Endodermal cell (in vitro differentiated cells): Measurements from ENCODE around the gene KRTAP5-3. TPM values are rescaled to one million over a fixed set of nuclear protein-coding genes. Genes with fewer than 3 reads are reported as not detected.
A peak's percentile ranks its signal among the peaks of the same experiment; 100 is the strongest.

ENCODE experiments used
- DNase-seq: peaks from one replicate; pipeline ENCODE4 v3.0.0-alpha.2; 2017
- H3K27ac ChIP-seq: 2 replicates; pipeline ENCODE4 v1.5.1; 2013; ENCODE audit warnings: mild to moderate bottlenecking, low read depth, low read length, moderate library complexity
- H3K27me3 ChIP-seq: 2 replicates; pipeline ENCODE4 v1.6.1; 2013; ENCODE audit warnings: mild to moderate bottlenecking, low read length, moderate library complexity; ENCODE audit not compliant: insufficient read depth, control insufficient read depth, poor library complexity, severe bottlenecking
- H3K36me3 ChIP-seq: 2 replicates; pipeline ENCODE4 v1.7.0; 2013; ENCODE audit warnings: mild to moderate bottlenecking, low read length, moderate library complexity; ENCODE audit not compliant: control insufficient read depth, insufficient read depth
- H3K4me1 ChIP-seq: one replicate; pipeline ENCODE4 v1.7.0; 2013; ENCODE audit warnings: low read length; ENCODE audit not compliant: control insufficient read depth, insufficient read depth
- H3K4me3 ChIP-seq: 2 replicates; pipeline ENCODE4 v1.5.1; 2013; ENCODE audit warnings: mild to moderate bottlenecking, low read length, moderate library complexity
- H3K9ac ChIP-seq: 2 replicates; pipeline ENCODE4 v1.6.1; 2013; ENCODE audit warnings: mild to moderate bottlenecking, low read length, moderate library complexity; ENCODE audit not compliant: poor library complexity, severe bottlenecking; ENCODE audit errors: extremely low read depth
- H3K9me3 ChIP-seq: 2 replicates; pipeline ENCODE4 v1.6.1; 2013; ENCODE audit warnings: mild to moderate bottlenecking, low read length, moderate library complexity; ENCODE audit not compliant: control insufficient read depth
- H3K27ac Mint-ChIP-seq: 2 replicates; pipeline ENCODE4 v1.8.0; 2020; ENCODE audit warnings: mixed read lengths
- H3K27me3 Mint-ChIP-seq: 2 replicates; pipeline ENCODE4 v1.8.0; 2021; ENCODE audit warnings: mild to moderate bottlenecking, mixed read lengths; ENCODE audit not compliant: insufficient read depth
- H3K36me3 Mint-ChIP-seq: 2 replicates; pipeline ENCODE4 v1.8.0; 2020; ENCODE audit warnings: low read depth, mixed read lengths
- H3K4me1 Mint-ChIP-seq: 2 replicates; pipeline ENCODE4 v1.8.0; 2020; ENCODE audit warnings: mixed read lengths
- H3K4me3 Mint-ChIP-seq: 2 replicates; pipeline ENCODE4 v1.8.0; 2020; ENCODE audit warnings: mild to moderate bottlenecking, moderate library complexity, mixed read lengths
- H3K9me3 Mint-ChIP-seq: 2 replicates; pipeline ENCODE4 v1.8.0; 2020; ENCODE audit warnings: mild to moderate bottlenecking, mixed read lengths
- CTCF ChIP-seq: fragments of 200-600 bp; sonication (generic); conservative IDR thresholded peaks from 2 replicates; pipeline ENCODE4 v1.5.0; 2021; ENCODE audit warnings: antibody characterized with exemption, mild to moderate bottlenecking
- WGBS, 2 experiments: methylation state at CpG; one replicate each; pipeline versions ENCODE4 v1.1.5 to v1.1.7; 2013; ENCODE audit warnings: missing lambda C conversion rate in 2 of 2, mixed read lengths in 1 of 2; ENCODE audit not compliant: insufficient coverage in 1 of 2, insufficient read length in 1 of 2; 5-methylcytosine and 5-hydroxymethylcytosine counted together
- total RNA-seq, 2 donors: library from RNA; stranded (reverse); fragmentation: NEBNext Ultra II Directional in 1 of 2; extraction: Animal tissue kit (Norgen Biotek cat#: 25700) in 1 of 2; gene quantifications; 2 replicates in 1 of 2; 3 replicates in 1 of 2; pipeline ENCODE4 v1.2.1, GENCODE V29; 2021

The KRTAP5-3 gene
- total RNA-seq, 2 donors from 2014 or later: not detected

- Mint-ChIP-seq H3K27ac (no peak overlapping the region), H3K36me3 (no peaks in the 10 kb centered on the region), H3K27me3 (peaks cover 2% of the 10 kb centered on the region), H3K9me3 (no peaks in the 10 kb centered on the region), H3K4me1 (peaks cover 20% of the 10 kb centered on the region), H3K4me3 (no peak overlapping the region)
- H3K9me3 ChIP-seq: no peaks in the 10 kb centered on the region
- H3K4me3 ChIP-seq: no peak overlapping the region
- peaks cover 17% of the 10 kb centered on the region for H3K4me1 ChIP-seq
- no peak for TF ChIP-seq CTCF
- 47 to 68% methylated on average over 8 to 16 of the region's 16 CpGs for WGBS, 2 experiments
- no peaks in the 10 kb centered on the region for H3K36me3 ChIP-seq
- no peaks in the 10 kb centered on the region for H3K27me3 ChIP-seq
- peak; percentile 92 for DNase-seq
- H3K9ac ChIP-seq: no peak overlapping the region
- peak overlapping the region; percentile 51 for H3K27ac ChIP-seq
Measured at GRCh38 chr11:1564535-1565172, 43.6 kb downstream of the KRTAP5-3 start.

DNA sequence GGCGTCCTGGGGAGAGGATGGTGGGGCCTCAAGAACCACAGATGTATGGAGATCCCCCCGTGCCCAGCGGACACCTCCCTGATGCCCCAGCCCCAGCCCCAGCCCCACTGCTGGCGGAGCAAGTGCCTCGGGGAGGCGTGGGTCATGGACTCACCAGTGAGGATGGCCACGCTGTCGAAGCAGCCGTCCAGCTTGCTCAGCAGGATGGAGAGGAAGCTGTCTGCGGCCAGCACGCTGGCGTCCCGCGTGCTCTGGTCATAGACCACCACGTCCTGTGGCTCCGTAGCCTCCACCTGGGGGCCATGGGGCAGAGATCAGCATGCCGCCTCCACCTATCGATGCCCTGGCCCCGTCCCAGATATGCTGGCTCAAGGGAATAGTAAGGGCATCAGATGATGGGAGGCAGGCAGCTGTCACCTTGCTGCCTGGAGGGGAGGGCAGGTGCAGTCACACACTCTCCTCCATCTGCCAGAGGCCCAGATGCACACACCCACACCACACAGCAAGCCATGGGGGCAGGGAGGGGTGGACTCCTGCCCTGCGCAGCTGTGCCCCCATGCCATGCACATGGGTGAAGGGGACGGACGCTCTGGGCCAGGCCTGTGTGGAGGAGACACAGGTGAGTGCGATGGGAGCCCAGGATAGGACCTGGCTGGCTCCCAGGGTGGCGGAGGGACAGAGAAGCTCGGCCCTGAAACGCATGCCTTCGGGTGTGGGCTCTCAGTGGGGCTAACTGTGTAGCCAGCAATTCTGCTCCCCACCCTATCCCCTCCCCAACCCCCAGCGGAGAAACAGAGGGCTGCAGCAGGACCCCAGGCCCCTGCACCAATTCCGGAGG is 44.3 kb downstream of the KRTAP5-3 start:
- H3K4me1 ChIP-seq: peaks cover 17% of the 10 kb centered on the region
- DNase-seq: no peak
- no peaks in the 10 kb centered on the region for H3K9me3 Mint-ChIP-seq
- WGBS, 2 experiments: 88 to 95% methylated on average over 16 to 29 of the region's 29 CpGs
- no peak overlapping the region for H3K9ac ChIP-seq
- no peaks in the 10 kb centered on the region for H3K36me3 Mint-ChIP-seq
- no peak overlapping the region for H3K27ac Mint-ChIP-seq
- no peak for TF ChIP-seq CTCF
- no peaks in the 10 kb centered on the region for H3K27me3 ChIP-seq
- H3K36me3 ChIP-seq: no peaks in the 10 kb centered on the region
- peaks cover 14% of the 10 kb centered on the region for H3K4me1 Mint-ChIP-seq
- H3K4me3 Mint-ChIP-seq: no peak overlapping the region
- no peak overlapping the region for H3K27ac ChIP-seq
- no peaks in the 10 kb centered on the region for H3K9me3 ChIP-seq
- H3K27me3 Mint-ChIP-seq: no peaks in the 10 kb centered on the region
- no peak overlapping the region for H3K4me3 ChIP-seq

DNA sequence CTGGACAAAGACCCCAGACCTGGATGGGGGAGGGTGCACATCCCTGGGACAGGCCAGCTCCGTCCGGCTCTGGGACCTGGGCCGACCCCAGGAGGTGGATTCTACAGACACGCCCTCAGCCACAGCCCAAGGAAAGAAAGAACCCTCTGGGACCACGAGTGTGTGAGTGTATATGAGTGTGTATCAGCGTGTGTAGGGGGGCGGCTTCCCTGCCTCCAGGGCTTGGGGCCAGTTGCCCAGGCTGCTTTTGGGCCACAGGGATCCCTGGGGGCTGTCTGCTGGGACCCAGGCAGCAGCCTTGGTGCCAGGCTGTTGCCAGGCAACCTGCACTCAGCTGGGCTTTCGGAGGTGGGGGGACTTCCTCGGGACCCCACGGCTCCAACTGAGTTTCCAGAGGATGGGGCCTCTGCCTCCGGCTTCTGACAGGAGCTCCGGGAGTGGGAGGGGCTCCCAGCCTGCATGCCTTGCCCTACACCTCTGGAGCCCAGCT is 45.1 kb downstream of the KRTAP5-3 start:
- Histone ChIP-seq H3K9me3 (no peaks in the 10 kb centered on the region), H3K4me3 (no peak overlapping the region), H3K9ac (no peak overlapping the region), H3K27me3 (no peaks in the 10 kb centered on the region), H3K4me1 (peaks cover 14% of the 10 kb centered on the region), H3K36me3 (no peaks in the 10 kb centered on the region), H3K27ac (no peak overlapping the region)
- DNase-seq: peak; percentile 26
- 85 to 93% methylated on average over 6 to 12 of the region's 12 CpGs for WGBS, 2 experiments
- no peaks in the 10 kb centered on the region for H3K36me3 Mint-ChIP-seq
- TF ChIP-seq CTCF: no peak
- no peaks in the 10 kb centered on the region for H3K9me3 Mint-ChIP-seq
- H3K27ac Mint-ChIP-seq: no peak overlapping the region
- no peak overlapping the region for H3K4me3 Mint-ChIP-seq
- peaks cover 8% of the 10 kb centered on the region for H3K4me1 Mint-ChIP-seq
- H3K27me3 Mint-ChIP-seq: no peaks in the 10 kb centered on the region
